ENCODE results near the gene USH1G. TPM values are rescaled to one million over a fixed set of nuclear protein-coding genes. Genes with fewer than 3 reads are reported as not detected.

Gene USH1G
- total RNA-seq, 1 experiment from 2014 or later, result 1.4 TPM

- in situ Hi-C loops (cut with HindIII; ENCODE audit: low sequenced_read_pairs), result no loop called here
- DNase-seq (ENCODE audit: low spot score), result no peak
Observed at GRCh38 chr17:74868251-74868907, 54.7 kb downstream of the USH1G start.

GRCh38 chr17:74866198-74866835 is 56.7 kb downstream of the USH1G start:
- in situ Hi-C loops (cut with HindIII; ENCODE audit: low sequenced_read_pairs), result no loop called here

More at GRCh38 chr17:74866198-74866835, 56.7 kb downstream of the USH1G start:
- DNase-seq (ENCODE audit: low spot score), result no peak

Other genes with a start within 250 kb of the USH1G start
- not detected in 2 replicates for gene CD300LF, start 210.3 kb downstream of the USH1G start, total RNA-seq (2014; rRNA removed; shearing (Covaris generic))
- 1.4 and 4.2 TPM in 2 replicates for gene RAB37, start 186.0 kb downstream of the USH1G start, total RNA-seq (2014; rRNA removed; shearing (Covaris generic))
- 82.3 and 90.0 TPM in 2 replicates for gene NHERF1, start 174.6 kb downstream of the USH1G start, total RNA-seq (2014; rRNA removed; shearing (Covaris generic))
- gene NAT9, start 146.9 kb downstream of the USH1G start, total RNA-seq (2014; rRNA removed; shearing (Covaris generic)), result 31.0 and 32.7 TPM in 2 replicates
- 0.37 and 1.3 TPM in 2 replicates for gene GRIN2C, start 63.4 kb downstream of the USH1G start, total RNA-seq (2014; rRNA removed; shearing (Covaris generic))
- 120 and 154 TPM in 2 replicates for gene FDXR, start 50.3 kb downstream of the USH1G start, total RNA-seq (2014; rRNA removed; shearing (Covaris generic))
- gene FADS6, start 29.6 kb downstream of the USH1G start, total RNA-seq (2014; rRNA removed; shearing (Covaris generic)), result not detected in 2 replicates
- gene OTOP2, start 1.0 kb upstream of the USH1G start, total RNA-seq (2014; rRNA removed; shearing (Covaris generic)), result not detected in 2 replicates
- gene OTOP3, start 12.6 kb upstream of the USH1G start, total RNA-seq (2014; rRNA removed; shearing (Covaris generic)), result not detected in 2 replicates
- gene HID1, start 49.5 kb upstream of the USH1G start, total RNA-seq (2014; rRNA removed; shearing (Covaris generic)), result 2.1 and 4.7 TPM in 2 replicates
- 21.8 and 24.4 TPM in 2 replicates for gene CDR2L, start 64.4 kb upstream of the USH1G start, total RNA-seq (2014; rRNA removed; shearing (Covaris generic))
- gene MRPL58, start 89.4 kb upstream of the USH1G start, total RNA-seq (2014; rRNA removed; shearing (Covaris generic)), result 98.4 and 99.0 TPM in 2 replicates
- 206 and 238 TPM in 2 replicates for gene ATP5PD, start 123.7 kb upstream of the USH1G start, total RNA-seq (2014; rRNA removed; shearing (Covaris generic))
- gene KCTD2, start 124.0 kb upstream of the USH1G start, total RNA-seq (2014; rRNA removed; shearing (Covaris generic)), result 26.8 and 27.8 TPM in 2 replicates
- 11.0 and 25.5 TPM in 2 replicates for gene SLC16A5, start 164.7 kb upstream of the USH1G start, total RNA-seq (2014; rRNA removed; shearing (Covaris generic))
- gene ARMC7, start 186.7 kb upstream of the USH1G start, total RNA-seq (2014; rRNA removed; shearing (Covaris generic)), result 10.5 and 13.6 TPM in 2 replicates
- 104 and 142 TPM in 2 replicates for gene NT5C, start 208.5 kb upstream of the USH1G start, total RNA-seq (2014; rRNA removed; shearing (Covaris generic))
- 199 and 235 TPM in 2 replicates for gene JPT1, start 231.3 kb upstream of the USH1G start, total RNA-seq (2014; rRNA removed; shearing (Covaris generic))